Parathyroid adenoma (tissue), 2 donors: Measurements from ENCODE around the gene CKS1B.

ENCODE experiments used
- H2AFZ ChIP-seq: fragments of 300-600 bp; sonication (generic); one replicate; pipeline ENCODE4 v1.7.0; 2017; ENCODE audit warnings: antibody characterized with exemption, mild to moderate bottlenecking
- H3K27ac ChIP-seq: fragments of 300-600 bp; sonication (generic); one replicate; pipeline ENCODE4 v1.7.0; 2017
- H3K27me3 ChIP-seq: fragments of 300-600 bp; sonication (generic); one replicate; pipeline ENCODE4 v1.7.0; 2017; ENCODE audit warnings: low read length; ENCODE audit not compliant: control insufficient read depth, insufficient read depth
- H3K36me3 ChIP-seq: fragments of 300-600 bp; sonication (generic); one replicate; pipeline ENCODE4 v1.7.0; 2017; ENCODE audit warnings: low read length; ENCODE audit not compliant: control insufficient read depth, insufficient read depth
- H3K4me1 ChIP-seq: fragments of 300-600 bp; sonication (generic); one replicate; pipeline ENCODE4 v1.7.0; 2017; ENCODE audit warnings: control low read depth
- H3K4me2 ChIP-seq: fragments of 300-600 bp; sonication (generic); one replicate; pipeline ENCODE4 v1.7.0; 2017; ENCODE audit warnings: low read length
- H3K4me3 ChIP-seq: fragments of 300-600 bp; sonication (generic); one replicate; pipeline ENCODE4 v1.7.0; 2017; ENCODE audit warnings: low read depth, low read length
- H3K79me2 ChIP-seq: fragments of 300-600 bp; sonication (generic); one replicate; pipeline ENCODE4 v1.7.0; 2017; ENCODE audit warnings: control low read depth
- H3K9ac ChIP-seq: fragments of 300-600 bp; sonication (generic); one replicate; pipeline ENCODE4 v1.7.0; 2017; ENCODE audit warnings: mild to moderate bottlenecking
- H3K9me3 ChIP-seq: fragments of 300-600 bp; sonication (generic); one replicate; pipeline ENCODE4 v1.7.0; 2017; ENCODE audit warnings: low read length; ENCODE audit not compliant: control insufficient read depth
- TF ChIP-seq, protein P1 (sequence below): fragments of 300-600 bp; sonication (generic); IDR thresholded peaks from one replicate; pipeline ENCODE4 v1.7.0; 2017; ENCODE audit warnings: antibody characterized with exemption, mild to moderate bottlenecking
- donor health status: primary hyperparathyroidism.

CKS1B gene

DNA sequence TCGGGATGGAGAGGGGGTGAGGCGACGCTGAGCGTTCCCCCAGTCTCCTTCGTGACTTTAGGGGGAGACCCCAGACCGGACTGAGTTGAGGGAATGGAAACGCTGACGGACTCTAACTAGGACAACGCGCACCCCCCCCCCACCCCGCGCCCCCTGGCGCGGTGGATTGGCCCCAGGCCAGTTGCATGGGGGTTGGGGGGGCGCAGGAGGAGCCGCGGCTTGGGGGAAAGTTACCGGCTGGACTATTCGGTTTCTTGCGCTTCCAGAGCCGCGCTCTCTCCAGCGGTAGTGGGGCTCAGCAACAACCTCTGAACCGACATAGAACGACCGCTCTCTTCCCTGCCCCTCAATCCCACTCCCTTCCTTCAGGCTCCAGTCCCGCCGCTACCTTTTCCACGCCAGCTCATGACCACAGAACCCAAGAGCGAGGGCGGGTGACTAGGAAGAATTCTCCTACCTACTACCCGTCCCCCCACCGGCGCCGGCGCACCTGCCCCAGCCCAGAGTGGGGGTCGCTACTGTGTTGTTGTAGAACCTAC, 28.8 kb downstream of the CKS1B start:
- H3K4me1 ChIP-seq: peaks cover 5% of the 10 kb centered on the region
- TF ChIP-seq, protein P1, sequence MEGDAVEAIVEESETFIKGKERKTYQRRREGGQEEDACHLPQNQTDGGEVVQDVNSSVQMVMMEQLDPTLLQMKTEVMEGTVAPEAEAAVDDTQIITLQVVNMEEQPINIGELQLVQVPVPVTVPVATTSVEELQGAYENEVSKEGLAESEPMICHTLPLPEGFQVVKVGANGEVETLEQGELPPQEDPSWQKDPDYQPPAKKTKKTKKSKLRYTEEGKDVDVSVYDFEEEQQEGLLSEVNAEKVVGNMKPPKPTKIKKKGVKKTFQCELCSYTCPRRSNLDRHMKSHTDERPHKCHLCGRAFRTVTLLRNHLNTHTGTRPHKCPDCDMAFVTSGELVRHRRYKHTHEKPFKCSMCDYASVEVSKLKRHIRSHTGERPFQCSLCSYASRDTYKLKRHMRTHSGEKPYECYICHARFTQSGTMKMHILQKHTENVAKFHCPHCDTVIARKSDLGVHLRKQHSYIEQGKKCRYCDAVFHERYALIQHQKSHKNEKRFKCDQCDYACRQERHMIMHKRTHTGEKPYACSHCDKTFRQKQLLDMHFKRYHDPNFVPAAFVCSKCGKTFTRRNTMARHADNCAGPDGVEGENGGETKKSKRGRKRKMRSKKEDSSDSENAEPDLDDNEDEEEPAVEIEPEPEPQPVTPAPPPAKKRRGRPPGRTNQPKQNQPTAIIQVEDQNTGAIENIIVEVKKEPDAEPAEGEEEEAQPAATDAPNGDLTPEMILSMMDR: no peak

DNA sequence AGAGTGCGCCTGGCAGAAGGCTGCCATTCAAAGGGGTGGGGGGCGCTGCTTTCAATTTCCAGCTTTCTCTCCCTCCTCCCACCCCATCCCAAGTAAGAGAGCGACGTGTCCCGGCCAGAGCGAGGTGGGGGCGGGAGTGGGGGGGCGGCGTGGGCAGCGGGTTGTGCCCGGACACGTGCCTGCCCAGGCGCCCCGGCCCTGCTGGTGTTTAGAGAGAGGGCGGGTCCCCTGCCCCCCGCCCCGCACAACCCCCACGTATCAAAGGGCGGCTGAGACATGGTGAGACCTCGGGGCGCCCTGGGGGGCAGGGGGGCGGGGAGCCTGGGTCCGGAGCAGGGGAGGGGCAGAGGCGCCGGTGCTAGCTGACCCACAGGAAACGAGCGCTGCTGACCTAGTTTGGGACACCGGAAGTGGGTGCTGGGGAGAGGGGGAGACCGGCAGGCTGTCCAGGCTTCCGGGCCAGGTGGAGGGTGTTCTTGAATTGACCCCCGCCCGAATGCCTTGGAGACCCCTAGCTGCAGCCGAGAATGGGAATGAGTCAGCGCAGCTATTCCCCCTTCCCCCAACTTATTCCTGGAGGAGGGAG, 29.4 kb downstream of the CKS1B start:
- Histone ChIP-seq H3K4me2 (peak overlapping the region; percentile 99), H3K27me3 (no peaks in the 10 kb centered on the region), H3K36me3 (no peaks in the 10 kb centered on the region), H2AFZ (peak overlapping the region; percentile 42), H3K4me1 (peaks cover 10% of the 10 kb centered on the region), H3K4me3 (peak overlapping the region; percentile 99), H3K9me3 (no peaks in the 10 kb centered on the region), H3K27ac (peak overlapping the region; percentile 69), H3K9ac (no peak overlapping the region), H3K79me2 (peaks cover 7% of the 10 kb centered on the region)
- TF ChIP-seq, protein P1: no peak

More for the DNA sequence above, 28.8 kb downstream of the CKS1B start:
- peak overlapping the region; percentile 42 for H2AFZ ChIP-seq
- H3K27me3 ChIP-seq: no peaks in the 10 kb centered on the region
- no peak overlapping the region for H3K9ac ChIP-seq
- H3K79me2 ChIP-seq: peaks cover 7% of the 10 kb centered on the region
- H3K4me2 ChIP-seq: peak overlapping the region; percentile 99
- no peaks in the 10 kb centered on the region for H3K9me3 ChIP-seq
- H3K27ac ChIP-seq: peak overlapping the region; percentile 69
- no peaks in the 10 kb centered on the region for H3K36me3 ChIP-seq
- H3K4me3 ChIP-seq: peak overlapping the region; percentile 99

DNA sequence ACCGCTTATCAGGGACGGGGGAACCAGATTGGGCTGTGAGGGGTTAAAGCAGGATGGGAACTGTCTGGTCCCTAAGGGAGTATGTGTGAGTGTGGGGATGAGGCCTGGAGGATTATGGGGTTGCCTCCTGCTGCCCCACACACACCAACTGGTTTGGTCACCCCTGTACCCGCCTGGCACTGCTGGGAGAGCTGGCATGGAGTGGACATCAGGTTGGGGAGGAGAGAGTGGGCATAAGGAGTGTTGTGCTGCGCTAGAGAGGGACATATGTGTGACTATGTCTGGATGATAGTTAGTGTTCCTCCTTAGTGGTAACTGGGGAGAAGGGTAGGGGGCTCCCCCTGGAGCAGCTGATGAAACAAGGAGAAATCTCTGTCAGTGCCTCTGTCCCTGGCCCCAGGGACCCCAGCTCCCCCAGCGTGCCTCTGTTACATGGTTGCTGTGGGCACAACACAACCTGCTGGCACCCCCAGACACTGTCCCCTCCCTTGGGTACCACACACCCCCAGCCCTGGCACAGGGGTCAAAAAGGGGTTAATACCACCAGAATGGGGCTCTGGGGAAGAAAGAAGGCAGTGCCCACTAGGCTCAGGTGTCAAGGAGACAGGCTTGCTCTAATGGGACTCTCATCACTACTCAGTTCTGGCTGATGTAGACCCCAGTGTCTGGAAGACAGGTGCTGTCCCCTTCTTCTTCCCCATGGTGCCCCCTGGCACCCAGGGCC, 30.0 kb downstream of the CKS1B start:
- Histone ChIP-seq H3K79me2 (peaks cover 7% of the 10 kb centered on the region), H3K36me3 (no peaks in the 10 kb centered on the region), H3K9ac (no peak overlapping the region), H3K4me2 (peak overlapping the region; percentile 99), H3K4me1 (peaks cover 10% of the 10 kb centered on the region), H3K4me3 (peak overlapping the region; percentile 99), H3K27ac (peak overlapping the region; percentile 69), H2AFZ (no peak overlapping the region), H3K27me3 (no peaks in the 10 kb centered on the region), H3K9me3 (no peaks in the 10 kb centered on the region)
- TF ChIP-seq, protein P1: no peak

GRCh38 chr1:155005076-155006011, 30.9 kb downstream of the CKS1B start:
- peak overlapping the region; percentile 54 for H3K27ac ChIP-seq
- H3K79me2 ChIP-seq: peaks cover 7% of the 10 kb centered on the region
- H2AFZ ChIP-seq: no peak overlapping the region
- peaks cover 10% of the 10 kb centered on the region for H3K4me1 ChIP-seq
- TF ChIP-seq, protein P1: no peak
- H3K4me3 ChIP-seq: peak overlapping the region; percentile 99
- no peak overlapping the region for H3K9ac ChIP-seq
- H3K4me2 ChIP-seq: peak overlapping the region; percentile 99
- no peaks in the 10 kb centered on the region for H3K9me3 ChIP-seq
- H3K36me3 ChIP-seq: no peaks in the 10 kb centered on the region
- no peaks in the 10 kb centered on the region for H3K27me3 ChIP-seq
